HFF-Myc (cell line): Measurements from ENCODE around the gene MYT1.

Experiments
- DNase-seq: peaks from one replicate; pipeline ENCODE4 v3.0.0-alpha.2; 2011; ENCODE audit warnings: low read depth; ENCODE audit errors: extremely low read depth
- H3K4me3 ChIP-seq: replicated peaks from 2 replicates; pipeline ENCODE4 v1.5.1; 2011; ENCODE audit warnings: low read depth, mild to moderate bottlenecking, control low read depth, low read length
- CTCF ChIP-seq: IDR thresholded peaks from 2 replicates; pipeline ENCODE4 v1.5.1; 2012; ENCODE audit warnings: mild to moderate bottlenecking, low read depth, low read length, control low read depth; ENCODE audit errors: missing control alignments

Gene MYT1

GRCh38 chr20:64166721-64167615 is 2.7 kb downstream of the MYT1 start:
- H3K4me3 ChIP-seq: no peak overlapping the region
- TF ChIP-seq CTCF: no peak
- no peak for DNase-seq

GRCh38 chr20:64167676-64168075 is 3.4 kb downstream of the MYT1 start:
- no peak for DNase-seq
- H3K4me3 ChIP-seq: no peak overlapping the region
- no peak for TF ChIP-seq CTCF

- DNase-seq: no peak
- H3K4me3 ChIP-seq: no peak overlapping the region
- TF ChIP-seq CTCF: no peak
These were observed 4.3 kb downstream of the MYT1 start for GRCh38 chr20:64168381-64169090.

GRCh38 chr20:64169091-64169560 is 4.9 kb downstream of the MYT1 start:
- TF ChIP-seq CTCF: no peak
- H3K4me3 ChIP-seq: no peak overlapping the region
- DNase-seq: no peak

GRCh38 chr20:64171211-64171610 is 7.0 kb downstream of the MYT1 start:
- no peak overlapping the region for H3K4me3 ChIP-seq
- TF ChIP-seq CTCF: no peak
- DNase-seq: no peak

- H3K4me3 ChIP-seq: no peak overlapping the region
- no peak for DNase-seq
- no peak for TF ChIP-seq CTCF
These were observed 8.9 kb downstream of the MYT1 start for GRCh38 chr20:64173116-64173515.
